HEK293 (cell line): ENCODE data around the gene COMMD10.

Source experiments
- ATF2 ChIP-seq: fragments of 450-650 bp; formaldehyde crosslinking; IDR thresholded peaks from 2 replicates; pipeline ENCODE4 v1.5.1; 2016; ENCODE audit warnings: missing biosample characterization, missing genetic modification characterization, low read depth
- ZNF146 ChIP-seq: fragments of 450-650 bp; formaldehyde crosslinking; IDR thresholded peaks from 2 replicates; pipeline ENCODE4 v1.5.1; 2016; ENCODE audit warnings: missing biosample characterization, missing genetic modification characterization
- TF ChIP-seq, protein P1 (sequence below): fragments of 450-650 bp; formaldehyde crosslinking; IDR thresholded peaks from 2 replicates; pipeline ENCODE4 v1.5.1; 2016; ENCODE audit warnings: missing biosample characterization, missing genetic modification characterization

GRCh38 chr5:116340799-116341198 is 256.0 kb downstream of the COMMD10 start:
- TF ChIP-seq, protein P1, sequence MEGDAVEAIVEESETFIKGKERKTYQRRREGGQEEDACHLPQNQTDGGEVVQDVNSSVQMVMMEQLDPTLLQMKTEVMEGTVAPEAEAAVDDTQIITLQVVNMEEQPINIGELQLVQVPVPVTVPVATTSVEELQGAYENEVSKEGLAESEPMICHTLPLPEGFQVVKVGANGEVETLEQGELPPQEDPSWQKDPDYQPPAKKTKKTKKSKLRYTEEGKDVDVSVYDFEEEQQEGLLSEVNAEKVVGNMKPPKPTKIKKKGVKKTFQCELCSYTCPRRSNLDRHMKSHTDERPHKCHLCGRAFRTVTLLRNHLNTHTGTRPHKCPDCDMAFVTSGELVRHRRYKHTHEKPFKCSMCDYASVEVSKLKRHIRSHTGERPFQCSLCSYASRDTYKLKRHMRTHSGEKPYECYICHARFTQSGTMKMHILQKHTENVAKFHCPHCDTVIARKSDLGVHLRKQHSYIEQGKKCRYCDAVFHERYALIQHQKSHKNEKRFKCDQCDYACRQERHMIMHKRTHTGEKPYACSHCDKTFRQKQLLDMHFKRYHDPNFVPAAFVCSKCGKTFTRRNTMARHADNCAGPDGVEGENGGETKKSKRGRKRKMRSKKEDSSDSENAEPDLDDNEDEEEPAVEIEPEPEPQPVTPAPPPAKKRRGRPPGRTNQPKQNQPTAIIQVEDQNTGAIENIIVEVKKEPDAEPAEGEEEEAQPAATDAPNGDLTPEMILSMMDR (tag by site-specific recombination): no peak
- TF ChIP-seq ATF2 (tag by site-specific recombination): no peak
- TF ChIP-seq ZNF146 (tag by site-specific recombination): no peak
